HCT116 (cell line): ENCODE results near the gene PCDH20. TPM values are rescaled to one million over a fixed set of nuclear protein-coding genes. Genes with fewer than 3 reads are reported as not detected.

Experiments
- ATAC-seq: fragments of 200-7000 bp; cut with Tn5 transposase; 2 replicates; pipeline ENCODE4 v1.9.1; 2020; ENCODE audit warnings: mild to moderate bottlenecking, moderate library complexity
- BruUV-seq: library from RNA; stranded (reverse); fragments of 400-500 nt; replicated peaks from 2 replicates; lab custom pipeline; 2021; lab: Mats Ljungman, UMichigan
- CTCF ChIA-PET: fragments of 300-600 bp; sonication (Branson Sonifier 250); formaldehyde crosslinking; loops from one replicate; lab custom pipeline; 2021; ENCODE audit warnings: antibody characterized with exemption; lab: Charles Lee
- POLR2A ChIA-PET: fragments of 300-600, 350-600 bp; sonication (Branson Sonifier 250); formaldehyde crosslinking; loops from one replicate; lab custom pipeline; 2021; ENCODE audit warnings: antibody characterized with exemption; lab: Charles Lee
- RAD21 ChIA-PET, 2 experiments: fragments of 300-600 bp; sonication (Branson Sonifier 250); formaldehyde crosslinking; loops; one replicate each; lab custom pipeline; 2023; ENCODE audit warnings: low total read pairs in 2 of 2; ENCODE audit not compliant: uncharacterized antibody in 2 of 2, unreplicated experiment in 2 of 2, low non-redundant PET in 1 of 2; lab: Charles Lee
- DNase-seq: peaks from one replicate; pipeline ENCODE4 v3.0.0-alpha.2; 2010; ENCODE audit warnings: low read depth, low spot score
- H2AFZ ChIP-seq: fragments of 200-600 bp; shearing (Covaris generic), sonication (generic); 2 replicates; pipeline ENCODE4 v1.6.1; 2017; ENCODE audit warnings: low read depth, mixed run types, mixed read lengths, antibody characterized with exemption, low read length; ENCODE audit not compliant: poor library complexity, severe bottlenecking
- H3K27ac ChIP-seq: 2 replicates; pipeline ENCODE4 v1.5.1; 2012; ENCODE audit warnings: low read depth, low read length
- H3K27me3 ChIP-seq: fragments of 200-600 bp; sonication (generic); 2 replicates; pipeline ENCODE4 v1.6.1; 2016; ENCODE audit warnings: mixed run types, low read length, mixed read lengths; ENCODE audit not compliant: insufficient read depth
- H3K36me3 ChIP-seq, 2 experiments: fragments of 200-500 bp in 1 of 2; fragments of 200-600 bp in 1 of 2; sonication (Bioruptor generic) in 1 of 2; sonication (generic) in 1 of 2; 2 replicates each; pipeline versions ENCODE4 v1.5.1 to v1.6.1; 2014 to 2016; ENCODE audit warnings: low read length in 2 of 2, inconsistent platforms in 1 of 2, mixed read lengths in 1 of 2, mixed run types in 1 of 2; ENCODE audit not compliant: insufficient read depth in 2 of 2, control insufficient read depth in 1 of 2
- H3K4me1 ChIP-seq, 2 experiments: fragments of 200-600 bp in 1 of 2; sonication (generic) in 1 of 2; 2 replicates each; pipeline versions ENCODE4 v1.5.1 to v1.6.1; 2012 to 2017; ENCODE audit warnings: low read length in 2 of 2, inconsistent platforms in 1 of 2, mild to moderate bottlenecking in 1 of 2, mixed read lengths in 1 of 2, mixed run types in 1 of 2, moderate library complexity in 1 of 2; ENCODE audit not compliant: insufficient read depth in 2 of 2, control insufficient read depth in 1 of 2
- H3K4me2 ChIP-seq: fragments of 200-600 bp; sonication (generic); 2 replicates; pipeline ENCODE4 v1.6.1; 2017; ENCODE audit warnings: mixed run types, low read length, mixed read lengths
- H3K4me3 ChIP-seq, 2 experiments: fragments of 200-600 bp in 1 of 2; sonication (generic) in 1 of 2; replicated peaks in 1 of 2; 2 replicates each; pipeline ENCODE4 v1.5.1; 2011 to 2016; ENCODE audit warnings: low read length in 2 of 2, control low read depth in 1 of 2, low read depth in 1 of 2, mild to moderate bottlenecking in 1 of 2, mixed read lengths in 1 of 2, mixed run types in 1 of 2
- H3K79me2 ChIP-seq: fragments of 200-600 bp; sonication (generic); 2 replicates; pipeline ENCODE4 v1.6.1; 2017; ENCODE audit warnings: mild to moderate bottlenecking, mixed run types, low read length, moderate library complexity, mixed read lengths; ENCODE audit not compliant: insufficient read depth
- H3K9ac ChIP-seq: fragments of 200-600 bp; sonication (generic); 2 replicates; pipeline ENCODE4 v1.6.1; 2016; ENCODE audit warnings: low read length, mixed read lengths
- H3K9me2 ChIP-seq: fragments of 200-600 bp; sonication (generic), shearing (Covaris generic); 2 replicates; pipeline ENCODE4 v1.6.1; 2017; ENCODE audit warnings: mixed run types, mild to moderate bottlenecking, moderate library complexity; ENCODE audit not compliant: insufficient read depth
- H3K9me3 ChIP-seq, 2 experiments: fragments of 200-500 bp in 1 of 2; fragments of 200-600 bp in 1 of 2; sonication (Bioruptor generic) in 1 of 2; sonication (generic) in 1 of 2; 2 replicates each; pipeline ENCODE4 v1.6.1; 2014 to 2017; ENCODE audit warnings: low read length in 2 of 2, mixed read lengths in 2 of 2, inconsistent platforms in 1 of 2, low read depth in 1 of 2, mild to moderate bottlenecking in 1 of 2, mixed run types in 1 of 2, moderate library complexity in 1 of 2; ENCODE audit not compliant: control insufficient read depth in 1 of 2, insufficient read depth in 1 of 2
- H4K20me1 ChIP-seq: fragments of 200-600 bp; sonication (generic), shearing (Covaris generic); 2 replicates; pipeline ENCODE4 v1.6.1; 2017; ENCODE audit warnings: mixed run types, mild to moderate bottlenecking, moderate library complexity; ENCODE audit not compliant: insufficient read depth
- CEBPB ChIP-seq: IDR thresholded peaks from 2 replicates; pipeline ENCODE4 v1.6.1; 2012; ENCODE audit warnings: low read depth
- CTCF ChIP-seq, 3 experiments: fragments of 200-600 bp in 1 of 3; sonication (generic) in 1 of 3; IDR thresholded peaks in 2 of 3; conservative IDR thresholded peaks in 1 of 3; 2 replicates each; pipeline ENCODE4 v1.5.1; 2012 to 2017; ENCODE audit warnings: low read depth in 2 of 3, low read length in 2 of 3, antibody characterized with exemption in 1 of 3, borderline replicate concordance in 1 of 3, control low read depth in 1 of 3, mild to moderate bottlenecking in 1 of 3, mixed read lengths in 1 of 3, mixed run types in 1 of 3, moderate library complexity in 1 of 3; ENCODE audit not compliant: insufficient read depth in 1 of 3
- EZH2phosphoT487 ChIP-seq: fragments of 200-600 bp; IDR thresholded peaks from 2 replicates; pipeline ENCODE4 v1.6.1; 2018; ENCODE audit warnings: antibody characterized with exemption, borderline replicate concordance
- POLR2A ChIP-seq: IDR thresholded peaks from 2 replicates; pipeline ENCODE4 v1.7.0; 2011; ENCODE audit warnings: borderline replicate concordance; ENCODE audit not compliant: insufficient read depth, insufficient read length; ENCODE audit errors: extremely low read depth
- SP1 ChIP-seq: IDR thresholded peaks from 2 replicates; pipeline ENCODE4 v1.6.1; 2012; ENCODE audit warnings: low read depth
- YY1 ChIP-seq: IDR thresholded peaks from 2 replicates; pipeline ENCODE4 v1.6.1; 2011; ENCODE audit warnings: low read length, low read depth, moderate library complexity, mild to moderate bottlenecking; ENCODE audit not compliant: insufficient replicate concordance; ENCODE audit errors: extremely low read depth
- ZNF274 ChIP-seq: fragments of 200-500 bp; sonication (Bioruptor generic); IDR thresholded peaks from 2 replicates; pipeline ENCODE4 v1.6.1; 2014; ENCODE audit warnings: mild to moderate bottlenecking, low read depth, low read length, inconsistent platforms
- intact Hi-C: fragments of 100-400 bp; cut with micrococcal nuclease; formaldehyde crosslinking; loops from 2 replicates; pipeline ENCODE4 v1.10.0; 2022
- total RNA-seq: library from RNA; stranded (reverse); gene quantifications from one replicate; pipeline ENCODE4 v1.2.1, GENCODE V29; 2021; ENCODE audit not compliant: unreplicated experiment

PCDH20 gene
- total RNA-seq, 1 experiment from 2014 or later, result not detected

- no TSS peak for BruUV-seq
- RAD21 ChIA-PET, result no interaction called here
Observed at GRCh38 chr13:61453121-61453520, 37.5 kb upstream of the PCDH20 start.

More at GRCh38 chr13:61453121-61453520, 37.5 kb upstream of the PCDH20 start:
- ATAC-seq (no peak), DNase-seq (no peak)
- Histone ChIP-seq H3K9ac (no peak overlapping the region), H3K9me2 (no peaks in the 10 kb centered on the region), H3K9me3 (0 out of 4 replicates have a peak, but pooled peaks cover 0 to 4% of the 10 kb centered on the region in 2 experiments), H4K20me1 (no peaks in the 10 kb centered on the region), H3K27me3 (no peaks in the 10 kb centered on the region), H3K27ac (no peak overlapping the region), H3K4me2 (no peak overlapping the region), H3K36me3 (no peaks in the 10 kb centered on the region), H3K4me1 (no peaks in the 10 kb centered on the region), H3K79me2 (no peaks in the 10 kb centered on the region), H2AFZ (no peak overlapping the region), H3K4me3 (no peak overlapping the region)
- TF ChIP-seq EZH2phosphoT487 (no peak), YY1 (no peak), CEBPB (no peak), SP1 (no peak), ZNF274 (no peak), CTCF (IDR thresholded peaks at IDR 0.05 in 2 of 3, conservative IDR thresholded peaks at IDR 0.05 in 1 of 3; ENCODE audit: borderline replicate concordance in 1 of 3, insufficient read depth in 1 of 3, low read depth in 2 of 3, low read length in 2 of 3) (no peak), POLR2A (no peak)
- ChIA-PET POLR2A (no interaction called here), CTCF (no interaction called here)
- intact Hi-C loops, result no loop called here
